ENCODE measurements around the gene MTHFD1L.
"Not testable (repeated sequence)": the region's sequence is repeated elsewhere in the genome, so short reads cannot be mapped to it uniquely, and the experiment has no call there.

Gene MTHFD1L

DNA sequence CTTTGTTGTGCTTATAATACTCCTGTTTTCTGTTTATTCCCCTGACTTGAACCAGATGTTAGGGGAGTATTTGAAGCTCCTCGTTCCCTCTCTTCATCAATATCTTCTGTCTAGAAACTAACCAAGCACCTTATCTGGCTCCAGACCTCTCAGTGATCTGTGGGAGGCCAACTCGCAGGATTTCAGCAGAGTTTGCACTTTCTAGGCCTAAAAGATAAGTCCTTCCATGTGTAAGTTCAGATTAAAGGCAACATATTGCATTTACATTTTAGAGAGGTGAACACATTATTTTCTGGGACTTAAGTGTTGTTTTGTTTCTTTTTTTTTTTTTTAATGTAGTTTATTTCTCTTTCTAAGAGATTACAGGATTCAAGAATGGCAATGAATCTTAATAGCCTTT is 234.8 kb downstream of the MTHFD1L start:
- no peak for DNase-seq

DNA sequence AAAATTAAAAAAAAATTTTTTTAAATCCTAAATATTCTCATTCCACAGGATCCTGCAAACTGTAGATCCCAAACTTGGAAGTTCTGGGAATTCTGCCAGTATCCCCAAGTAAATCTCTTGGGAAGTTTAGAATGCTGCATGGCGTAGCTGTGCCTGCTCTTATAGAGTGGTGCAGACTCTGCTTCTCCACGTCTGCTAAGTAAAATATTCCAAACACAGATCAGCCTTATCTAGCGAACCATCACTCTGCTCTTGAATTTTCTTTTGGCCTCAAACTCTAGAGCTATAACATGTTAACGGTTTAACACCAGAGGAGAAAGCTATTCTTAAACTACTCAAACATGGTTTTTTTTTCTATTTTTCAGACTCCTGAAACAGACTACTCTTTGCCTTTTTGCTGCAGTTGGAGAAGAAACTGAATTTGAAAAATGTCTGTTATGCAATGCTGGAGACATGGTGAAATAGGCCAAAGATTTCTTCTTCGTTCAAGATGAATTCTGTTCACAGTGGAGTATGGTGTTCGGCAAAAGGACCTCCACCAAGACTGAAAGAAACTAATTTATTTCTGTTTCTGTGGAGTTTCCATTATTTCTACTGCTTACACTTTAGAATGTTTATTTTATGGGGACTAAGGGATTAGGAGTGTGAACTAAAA is 235.8 kb downstream of the MTHFD1L start:
- DNase-seq = no peak

DNA sequence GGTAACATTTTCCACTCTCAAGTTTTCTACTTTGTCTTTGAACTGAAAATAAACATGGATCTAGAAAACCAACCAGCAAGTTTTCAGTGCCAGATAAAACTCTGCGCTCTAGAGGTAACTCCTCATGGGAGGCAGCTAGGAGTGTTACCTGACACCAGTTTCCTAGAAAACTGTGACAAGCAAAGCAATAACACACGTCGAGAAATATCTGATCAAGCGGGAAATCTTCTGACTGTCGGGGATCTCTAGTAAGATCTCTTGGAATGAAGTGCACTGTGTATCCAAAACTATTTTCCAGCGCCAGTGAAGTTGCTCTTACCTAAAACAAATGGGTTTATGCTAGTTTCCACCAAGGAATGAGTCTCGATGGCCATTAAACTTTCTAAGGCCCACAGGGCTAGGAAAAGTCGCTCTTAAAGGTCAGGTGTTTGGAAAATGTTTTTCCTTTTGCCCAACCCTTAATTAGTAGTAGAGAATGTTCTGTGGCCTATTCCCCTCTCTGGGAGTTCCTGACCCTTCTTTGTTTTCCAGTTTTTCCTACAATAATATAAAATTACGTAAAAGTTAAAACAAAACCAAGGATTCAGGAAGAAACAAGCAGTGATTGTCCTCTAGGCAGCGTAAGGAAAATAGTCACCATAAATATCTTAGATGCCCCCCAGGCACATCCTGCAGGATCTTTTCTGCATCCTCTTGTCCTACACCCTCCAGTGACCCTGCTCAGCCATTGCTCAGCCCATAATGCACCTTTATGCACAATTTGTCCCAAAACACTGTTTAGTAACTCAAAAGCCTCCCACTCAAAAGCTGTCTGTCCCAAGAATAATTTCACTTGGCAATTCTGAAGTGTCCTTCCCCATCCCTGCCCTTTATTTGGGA is 236.6 kb downstream of the MTHFD1L start:
- no peak for DNase-seq

DNA sequence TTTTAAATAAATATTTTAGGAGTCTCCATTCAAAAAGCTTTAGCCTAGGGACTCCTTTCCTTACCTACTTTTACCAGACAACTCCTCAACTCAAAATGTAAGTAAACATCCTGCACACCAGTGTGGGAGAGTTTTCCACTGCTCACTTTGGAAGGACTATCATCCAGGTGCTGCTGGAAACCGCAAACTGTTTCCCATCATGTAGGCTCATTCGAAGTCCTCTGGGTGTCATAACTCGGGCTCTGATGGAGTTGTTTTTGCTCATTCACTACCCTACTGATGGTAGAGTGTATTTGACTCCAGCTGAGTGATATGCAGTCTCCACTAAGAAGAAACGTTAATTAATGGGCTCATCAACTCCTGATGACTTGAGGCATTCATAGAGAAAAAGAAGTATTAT is 237.8 kb downstream of the MTHFD1L start:
- DNase-seq = no peak

DNA sequence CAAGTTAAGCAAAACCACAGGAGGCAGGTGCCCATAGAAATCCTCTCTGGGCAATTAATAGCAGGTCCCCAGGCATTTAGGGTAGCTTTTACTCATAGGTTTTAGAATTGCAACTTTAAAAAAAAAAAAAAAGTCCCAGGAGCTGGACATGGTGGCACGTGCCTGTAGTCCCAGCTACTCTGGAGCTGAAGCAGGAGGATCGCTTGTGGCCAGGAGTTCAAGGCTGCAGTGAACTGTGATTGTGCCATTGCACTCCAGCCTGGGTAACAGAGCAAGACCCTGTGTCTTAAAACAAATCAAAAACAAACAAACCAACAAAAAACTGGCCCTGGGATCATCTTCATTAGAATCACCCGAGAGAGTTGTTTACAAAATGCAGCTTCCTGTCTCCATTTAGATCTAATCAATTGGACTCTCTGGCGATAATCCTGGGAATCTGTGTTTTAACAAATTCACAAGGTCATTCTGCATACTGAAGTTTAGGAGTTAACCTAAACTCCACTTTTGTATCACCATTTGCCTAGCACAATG is 242.5 kb downstream of the MTHFD1L start:
- no peak for DNase-seq

DNA sequence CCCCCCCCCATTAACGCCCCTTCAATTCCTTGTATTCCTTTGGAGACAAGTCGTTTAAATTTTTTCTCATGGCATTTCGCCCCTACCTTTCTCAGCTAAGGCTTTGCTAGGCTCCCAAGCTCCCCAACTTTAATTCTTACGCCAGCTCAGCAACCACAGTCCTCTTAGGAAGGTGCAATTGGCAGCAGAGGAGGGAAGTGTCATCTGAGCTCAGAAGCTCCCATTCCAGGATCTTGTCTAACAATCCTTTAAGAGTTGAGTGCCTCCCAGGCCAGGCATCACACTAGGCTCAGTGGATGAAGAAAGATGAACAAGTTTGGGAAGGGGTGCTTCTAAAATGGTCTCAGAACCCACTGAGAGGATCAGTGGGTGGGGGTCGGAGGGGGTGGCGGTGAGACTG is 243.0 kb downstream of the MTHFD1L start:
- DNase-seq = no peak

DNA sequence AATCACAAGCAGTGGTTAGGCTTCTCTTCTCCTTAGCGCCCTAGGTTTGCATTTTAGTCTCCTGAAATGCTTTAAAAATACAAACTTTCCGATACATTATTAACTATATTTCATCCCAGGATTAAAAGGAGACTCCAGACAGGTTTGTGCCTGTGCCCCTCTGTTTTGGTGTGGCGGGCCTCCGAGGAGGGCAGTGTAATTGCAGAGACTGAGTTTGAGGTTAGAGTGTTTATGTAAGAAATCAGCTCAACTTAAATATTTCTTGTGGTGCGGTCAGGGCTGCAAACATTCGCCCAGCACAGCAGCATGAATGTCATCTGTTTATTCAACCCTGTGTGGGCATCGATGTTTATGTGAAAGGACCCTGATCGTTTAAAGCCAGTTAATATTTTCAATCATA is 243.9 kb downstream of the MTHFD1L start:
- DNase-seq = no peak

DNA sequence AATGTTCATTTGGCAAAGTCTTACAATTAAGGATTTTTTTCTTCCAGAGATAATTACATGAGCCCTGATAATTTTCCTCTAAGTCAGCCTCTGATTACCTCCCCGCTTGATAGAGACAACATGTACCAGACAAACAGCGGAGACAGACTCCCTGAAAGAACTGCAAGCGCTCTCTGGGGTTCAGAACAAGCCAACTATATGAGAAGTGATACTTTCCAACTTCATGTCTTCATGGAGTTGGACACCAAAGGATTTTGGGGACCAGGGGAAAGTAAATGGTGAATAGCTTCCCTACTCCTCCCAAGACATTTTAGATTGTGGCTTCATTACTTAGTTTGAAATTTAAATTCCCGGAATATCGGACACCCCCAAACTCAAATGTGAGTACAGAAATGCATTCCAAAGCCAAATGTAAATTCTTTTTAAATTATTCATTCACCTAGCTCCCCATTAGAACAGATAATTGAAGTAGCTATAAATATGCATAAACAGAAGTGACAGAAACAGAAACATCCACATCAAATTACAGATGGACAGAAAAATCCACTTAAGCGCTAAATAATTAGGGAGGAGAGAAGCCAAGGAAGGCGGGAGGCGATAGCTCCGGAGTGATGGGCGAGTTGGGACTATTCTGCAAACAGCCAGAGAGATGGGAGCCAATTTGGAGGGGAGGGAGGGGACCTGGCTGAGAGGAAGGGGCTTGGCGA is 244.5 kb downstream of the MTHFD1L start:
- no peak for DNase-seq

DNA sequence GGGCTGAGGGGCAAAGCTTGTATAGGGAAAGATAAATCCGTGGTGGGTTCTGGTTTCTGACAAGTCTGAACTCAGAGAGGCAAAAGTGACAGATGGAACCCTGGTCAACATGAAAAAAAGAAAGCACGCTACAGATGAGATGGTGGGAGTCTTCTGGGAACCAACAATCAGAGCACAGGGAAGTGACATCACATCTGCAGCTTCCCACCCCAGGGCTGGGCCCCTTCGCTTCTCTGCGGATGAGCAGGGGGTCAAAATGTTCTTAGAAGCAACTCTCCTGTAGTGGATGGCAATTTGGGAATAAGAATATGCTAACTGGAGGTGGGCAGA is 245.0 kb downstream of the MTHFD1L start:
- DNase-seq = no peak

DNA sequence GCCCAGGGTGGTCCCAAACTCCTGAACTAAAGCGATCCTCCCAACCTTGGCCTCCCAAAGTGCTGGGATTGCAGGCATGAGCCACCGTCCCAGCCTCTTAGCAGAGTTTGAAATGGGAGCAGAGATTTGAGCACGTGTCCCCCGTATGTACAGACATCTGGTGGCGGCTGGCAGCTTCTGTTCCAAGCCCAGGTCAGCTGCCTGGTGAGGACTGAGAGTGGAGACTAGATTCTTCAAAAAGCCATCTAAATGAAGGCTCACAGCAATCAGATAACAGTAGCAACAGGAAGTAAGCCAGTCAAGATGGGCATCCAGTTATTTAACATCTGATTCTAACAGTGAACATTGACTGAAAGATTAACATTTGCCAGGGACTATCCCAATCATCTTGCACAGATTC is 246.2 kb downstream of the MTHFD1L start:
- DNase-seq = no peak

DNA sequence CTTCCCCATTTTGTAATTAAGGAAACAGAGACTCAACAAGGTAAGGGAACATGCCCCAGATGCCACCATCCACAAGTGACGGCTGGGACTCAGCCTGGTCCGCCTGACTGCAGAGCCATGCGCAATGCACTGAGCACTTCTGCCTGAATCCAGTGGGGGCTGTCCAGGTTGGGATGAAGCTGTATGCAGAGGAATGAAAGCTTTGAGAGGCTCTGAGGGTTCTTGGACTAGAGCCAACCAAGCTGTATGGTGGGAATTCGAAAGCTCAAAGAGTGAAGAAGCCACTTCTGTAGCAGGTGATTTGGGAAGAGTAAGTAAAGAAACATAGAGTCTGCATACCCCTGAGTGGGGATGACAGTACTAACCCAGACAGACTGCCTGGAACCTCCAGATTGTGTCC is 246.6 kb downstream of the MTHFD1L start:
- DNase-seq = no peak

DNA sequence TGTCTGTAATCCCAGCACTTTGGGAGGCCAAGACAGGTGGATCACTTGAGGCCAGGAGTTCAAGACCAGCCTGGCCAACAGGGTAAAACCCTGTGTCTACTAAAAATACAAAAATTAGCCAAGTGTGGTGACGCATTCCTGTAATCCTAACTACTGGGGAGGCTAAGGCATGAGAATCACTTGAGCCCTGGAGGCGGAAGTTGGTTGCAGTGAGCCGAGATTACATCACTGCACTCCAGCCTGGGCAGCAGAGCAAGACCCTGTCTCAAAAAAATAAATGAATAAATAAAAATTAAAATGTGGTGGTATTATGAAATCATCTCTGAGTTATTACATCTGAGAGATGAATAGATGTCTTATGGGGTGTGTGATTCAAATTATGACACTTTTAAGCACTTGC is 247.4 kb downstream of the MTHFD1L start:
- not testable (repeated sequence) for DNase-seq

DNA sequence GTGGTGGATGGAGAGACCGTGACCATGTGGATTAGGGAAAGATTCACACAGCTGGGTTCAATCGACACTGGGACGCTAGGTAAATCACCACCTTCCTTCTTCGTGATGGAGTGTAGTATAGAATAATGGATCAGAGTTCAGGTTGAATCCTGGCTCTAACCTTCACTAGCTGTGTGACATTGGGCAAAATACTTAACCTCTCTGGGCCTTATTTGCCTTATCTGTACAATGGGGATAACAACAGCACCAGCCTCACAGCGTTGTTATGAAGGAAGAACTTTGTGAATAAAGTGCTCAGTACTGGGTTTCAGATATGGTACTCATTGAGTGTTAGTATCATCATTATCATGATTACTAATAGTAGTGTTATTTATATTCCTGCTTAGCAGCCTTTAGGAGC is 248.1 kb downstream of the MTHFD1L start:
- no peak for DNase-seq

DNA sequence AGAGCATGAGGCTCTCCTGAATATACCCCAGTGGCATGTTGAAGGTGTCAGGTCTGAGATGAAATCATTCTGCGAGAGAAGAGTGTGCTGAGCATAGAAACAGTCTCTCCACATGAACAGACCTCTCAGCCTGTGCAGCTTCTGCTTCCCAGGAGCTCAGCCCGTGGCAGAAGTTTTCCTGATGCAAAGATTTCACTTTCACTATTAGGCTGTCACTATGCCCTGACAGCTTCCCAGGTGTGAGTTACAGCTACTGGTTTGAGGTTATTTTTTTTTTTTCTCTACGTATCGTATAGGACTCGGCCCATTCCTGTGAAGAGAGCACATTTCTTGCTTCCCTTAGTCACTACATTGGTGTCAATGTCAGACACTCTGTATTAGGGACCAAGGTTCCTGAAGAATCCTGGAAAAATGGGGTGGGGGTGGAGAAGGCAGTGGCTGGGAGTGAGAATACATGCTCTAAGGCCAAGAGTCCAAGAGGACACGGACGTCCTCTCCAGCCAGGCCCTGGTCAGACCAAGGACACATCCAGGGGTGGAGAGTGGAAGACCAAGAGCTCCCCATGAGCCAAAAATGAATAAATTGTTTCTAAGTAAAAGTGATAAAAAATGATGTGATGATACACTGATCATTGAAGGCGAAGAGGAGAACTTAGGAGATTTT is 253.1 kb downstream of the MTHFD1L start:
- DNase-seq = no peak

DNA sequence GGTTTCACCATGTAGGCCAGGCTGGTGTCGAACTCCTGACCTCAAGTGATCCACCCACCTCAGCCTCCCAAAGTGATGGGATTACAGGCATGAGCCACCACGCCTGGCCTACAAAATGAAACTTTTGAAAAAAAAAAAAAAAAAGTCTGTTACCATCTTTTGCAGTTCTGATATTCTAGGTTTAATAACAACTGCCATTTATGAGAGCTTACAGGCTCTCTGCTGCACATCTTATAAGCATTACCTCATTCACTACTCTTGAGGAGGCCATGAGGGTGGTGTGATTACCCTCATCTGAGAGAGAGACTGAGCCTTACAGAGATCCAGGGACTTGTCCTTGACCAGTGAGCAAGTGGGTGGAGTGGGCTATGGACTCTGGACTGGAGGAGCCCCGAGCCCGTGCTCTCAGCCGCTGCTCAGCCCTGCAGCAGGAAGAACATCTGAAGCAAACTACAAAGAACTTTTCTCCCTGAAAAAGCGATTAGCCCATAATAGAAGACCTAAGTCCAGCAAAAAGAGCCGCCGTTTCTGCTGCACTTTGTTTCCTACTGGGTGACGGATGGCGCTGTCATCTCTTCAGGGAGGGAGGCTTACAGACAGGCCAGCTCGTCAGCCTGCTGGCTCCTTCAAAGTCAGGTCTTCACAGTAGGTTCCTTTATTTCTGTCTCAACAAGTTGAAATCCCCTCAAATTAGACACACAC is 254.5 kb downstream of the MTHFD1L start:
- no peak for DNase-seq

DNA sequence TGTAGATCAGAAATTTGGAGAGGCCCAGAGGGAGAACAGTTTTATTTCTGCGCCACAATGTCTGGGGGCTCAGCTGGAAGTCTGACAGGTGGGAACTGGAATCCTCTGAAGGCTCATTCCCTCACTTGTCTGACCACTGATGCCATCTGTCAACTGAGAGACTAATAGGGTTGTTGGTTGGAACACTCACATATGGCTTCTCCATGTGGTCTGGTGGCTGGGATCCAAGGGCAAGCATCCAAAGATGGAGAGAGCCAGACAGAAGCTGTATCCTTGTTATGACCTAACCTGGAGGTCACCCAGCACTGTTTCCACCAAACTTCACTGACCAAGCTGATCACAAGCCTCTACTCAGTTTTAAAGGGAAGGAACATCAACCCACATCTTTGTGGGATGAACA is 256.4 kb downstream of the MTHFD1L start:
- DNase-seq = no peak

DNA sequence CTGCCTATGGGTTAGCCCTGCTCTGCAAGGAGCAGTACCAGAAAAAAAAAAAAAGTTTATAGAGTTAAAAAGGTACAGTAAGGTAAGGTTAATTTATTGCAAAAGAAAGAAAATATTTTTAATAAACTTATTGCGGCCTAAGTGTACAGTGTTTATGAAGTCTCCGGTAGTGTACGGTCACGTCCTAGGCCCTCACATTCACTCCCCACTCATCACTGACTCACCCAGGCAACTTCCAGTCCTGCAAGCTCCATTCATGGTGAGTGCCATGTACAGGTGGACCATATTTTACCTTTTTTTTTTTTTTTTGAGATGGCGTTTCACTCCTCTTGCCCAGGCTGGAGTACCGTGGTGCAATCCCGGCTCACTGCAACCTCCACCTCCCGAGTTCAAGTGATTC is 258.1 kb downstream of the MTHFD1L start:
- DNase-seq = not testable (repeated sequence)

DNA sequence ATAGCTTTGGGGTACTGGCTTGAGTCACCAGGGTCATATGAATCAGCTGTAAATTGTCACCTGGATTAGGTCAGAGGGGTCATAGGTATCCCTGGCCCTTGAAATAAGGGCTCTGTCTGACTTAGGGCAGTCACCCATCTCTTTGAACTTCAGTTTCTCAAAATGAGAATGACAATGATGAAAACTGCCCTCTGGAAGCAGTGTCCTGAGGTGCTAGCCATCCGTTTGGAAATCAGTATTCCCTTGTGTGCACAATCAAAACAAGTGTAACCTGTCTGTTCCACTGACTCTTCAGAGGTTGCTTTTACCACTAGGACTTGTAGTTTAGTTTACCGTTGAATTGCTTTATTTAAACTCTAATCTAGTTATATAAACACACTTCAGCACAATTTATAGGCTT is 259.7 kb downstream of the MTHFD1L start:
- not testable (repeated sequence) for DNase-seq

DNA sequence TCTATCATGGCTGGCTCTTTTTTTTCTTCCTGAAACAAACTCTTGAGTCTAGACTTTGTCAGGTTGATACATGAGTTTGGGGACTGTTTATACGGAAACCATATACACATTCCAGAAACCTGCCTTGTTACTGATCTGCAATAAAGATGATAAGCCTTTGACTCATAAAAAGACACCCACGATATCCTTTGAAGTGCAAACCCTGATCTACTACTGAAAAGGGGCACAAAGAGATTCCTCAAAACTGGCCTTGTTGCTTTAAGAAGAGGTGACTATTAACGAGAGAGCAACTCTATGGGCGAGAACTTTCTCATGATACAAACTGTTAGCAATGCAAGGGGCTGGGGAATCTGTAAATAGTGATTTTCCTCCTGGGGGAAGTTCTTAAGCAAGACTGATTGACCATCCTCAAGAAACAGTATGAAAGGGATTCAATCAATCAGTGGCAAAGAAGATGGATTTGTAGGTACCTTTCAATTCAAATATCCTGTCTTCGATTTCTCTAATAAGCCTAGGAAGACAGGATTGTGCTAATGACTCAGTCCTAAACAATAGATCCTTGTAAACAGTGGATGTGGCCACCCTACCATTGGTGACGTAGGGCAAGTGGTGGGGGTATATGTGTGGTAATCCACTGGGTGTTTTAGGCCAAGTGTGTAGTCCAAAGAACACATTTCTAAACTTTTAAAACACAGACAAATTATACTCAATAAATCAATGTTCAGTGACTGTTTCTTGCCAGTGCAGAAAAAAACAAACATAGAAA is 260.3 kb downstream of the MTHFD1L start:
- DNase-seq = not testable (repeated sequence)

DNA sequence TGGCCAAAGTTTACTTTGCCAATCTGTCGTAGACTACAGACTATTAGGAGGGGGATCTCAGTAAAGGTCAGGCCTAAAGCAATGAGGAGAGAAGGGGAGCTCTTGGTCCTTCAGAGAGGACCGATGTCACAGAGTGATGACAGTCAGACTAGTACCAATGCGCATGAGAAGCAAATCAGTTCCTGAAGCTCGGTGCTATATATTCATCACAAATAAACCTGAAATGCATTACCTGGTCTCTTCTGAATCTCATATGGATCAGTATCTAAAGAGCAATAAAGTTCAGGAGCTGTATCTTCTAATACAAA is 260.9 kb downstream of the MTHFD1L start:
- not testable (repeated sequence) for DNase-seq

DNA sequence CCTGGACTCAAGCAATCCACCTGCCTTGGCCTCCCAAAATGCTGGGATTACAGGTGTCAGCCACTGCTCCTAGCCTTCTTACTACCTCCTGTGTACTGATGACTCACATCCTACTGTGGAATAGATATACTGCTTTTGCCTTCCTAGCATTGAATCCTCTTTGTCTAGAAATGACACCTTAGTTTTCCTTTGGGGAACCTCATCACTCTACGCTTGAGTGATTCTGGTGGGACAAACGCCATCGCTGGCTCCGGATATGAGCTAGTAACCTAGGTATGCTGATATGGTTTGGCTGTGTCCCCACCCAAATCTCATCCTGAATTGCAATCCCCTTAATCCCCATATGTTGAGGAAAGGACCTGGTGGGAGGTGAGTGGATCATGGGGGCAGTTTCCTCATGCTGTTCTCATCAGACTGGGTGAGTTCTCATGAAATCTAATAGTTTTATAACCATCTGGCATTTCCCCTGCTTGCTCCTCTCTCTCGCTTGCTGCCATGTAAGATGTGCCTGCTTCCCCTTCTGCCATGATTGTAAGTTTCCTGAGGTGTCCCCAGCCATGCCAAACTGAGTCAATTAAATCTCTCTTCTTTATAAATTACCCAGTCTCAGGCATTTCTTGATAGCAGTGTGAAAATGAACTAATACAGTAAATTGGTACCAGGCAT is 261.8 kb downstream of the MTHFD1L start:
- not testable (repeated sequence) for DNase-seq
